ENCODE measurements around the gene PPT2. TPM values are rescaled to one million over a fixed set of nuclear protein-coding genes. Genes with fewer than 3 reads are reported as not detected.

The PPT2 gene
- total RNA-seq, 1 experiment from 2014 or later = 14.4 TPM

DNA sequence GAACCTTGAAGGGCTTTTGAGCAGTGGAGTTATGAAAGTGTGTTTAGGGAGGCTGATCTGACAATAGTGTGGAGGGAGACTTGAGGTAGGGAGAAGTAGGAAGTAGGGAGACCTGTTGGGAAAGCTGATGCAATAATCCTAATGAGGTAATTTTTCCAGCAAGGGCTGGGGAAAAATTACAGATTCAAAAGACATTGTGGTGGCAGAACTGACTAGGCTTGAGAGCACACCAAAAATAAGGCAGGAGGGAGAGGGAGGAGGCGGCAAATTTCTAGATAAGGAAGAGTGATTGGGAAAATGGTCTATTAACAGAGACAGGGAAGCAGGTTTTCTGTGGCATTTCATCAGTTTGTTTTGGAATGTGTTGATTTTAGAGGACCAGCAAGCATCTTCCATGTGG, 7.7 kb upstream of the PPT2 start:
- no peaks in the 10 kb centered on the region for H3K9me3 ChIP-seq (ENCODE audit: low read length)
- no peak overlapping the region for H3K4me2 ChIP-seq (ENCODE audit: low read depth, low read length, poor library complexity, severe bottlenecking)
- H3K4me3 ChIP-seq (ENCODE audit: low read length) = no peak overlapping the region
- H3K79me2 ChIP-seq (ENCODE audit: low read length) = no peaks in the 10 kb centered on the region
- no peaks in the 10 kb centered on the region for H3K36me3 ChIP-seq (ENCODE audit: insufficient read depth, low read length)
- no peaks in the 10 kb centered on the region for H3K27me3 ChIP-seq (ENCODE audit: low read length)
- H3K4me1 ChIP-seq (ENCODE audit: low read length) = no peaks in the 10 kb centered on the region
- no peak overlapping the region for H2AFZ ChIP-seq (ENCODE audit: low read length)
- no peak for DNase-seq
- H3K9ac ChIP-seq (ENCODE audit: low read length) = no peak overlapping the region
- H3K9me2 ChIP-seq (replicated peaks; ENCODE audit: insufficient read depth, low read length) = no peaks in the 10 kb centered on the region
- H4K20me1 ChIP-seq (ENCODE audit: insufficient read depth, low read depth, low read length) = no peaks in the 10 kb centered on the region
- no peak overlapping the region for H3K27ac ChIP-seq (ENCODE audit: low read length)

GRCh38 chr6:32146687-32147086, 7.3 kb upstream of the PPT2 start:
- Histone ChIP-seq H2AFZ (ENCODE audit: low read length) (no peak overlapping the region), H3K4me3 (ENCODE audit: low read length) (no peak overlapping the region), H3K4me1 (ENCODE audit: low read length) (no peaks in the 10 kb centered on the region), H3K9me3 (ENCODE audit: low read length) (no peaks in the 10 kb centered on the region), H3K36me3 (ENCODE audit: insufficient read depth, low read length) (no peaks in the 10 kb centered on the region), H3K79me2 (ENCODE audit: low read length) (no peaks in the 10 kb centered on the region), H3K27ac (ENCODE audit: low read length) (no peak overlapping the region), H3K4me2 (ENCODE audit: low read depth, low read length, poor library complexity, severe bottlenecking) (no peak overlapping the region), H3K27me3 (ENCODE audit: low read length) (no peaks in the 10 kb centered on the region), H4K20me1 (ENCODE audit: insufficient read depth, low read depth, low read length) (no peaks in the 10 kb centered on the region), H3K9me2 (replicated peaks; ENCODE audit: insufficient read depth, low read length) (no peaks in the 10 kb centered on the region), H3K9ac (ENCODE audit: low read length) (no peak overlapping the region)
- no peak for DNase-seq

- Histone ChIP-seq H3K4me3 (ENCODE audit: low read length) (no peak overlapping the region), H3K9me2 (replicated peaks; ENCODE audit: insufficient read depth, low read length) (no peaks in the 10 kb centered on the region), H4K20me1 (ENCODE audit: insufficient read depth, low read depth, low read length) (no peaks in the 10 kb centered on the region), H3K9me3 (ENCODE audit: low read length) (no peaks in the 10 kb centered on the region), H3K9ac (ENCODE audit: low read length) (no peak overlapping the region), H3K27ac (ENCODE audit: low read length) (no peak overlapping the region), H3K4me2 (ENCODE audit: low read depth, low read length, poor library complexity, severe bottlenecking) (no peak overlapping the region), H2AFZ (ENCODE audit: low read length) (no peak overlapping the region), H3K79me2 (ENCODE audit: low read length) (no peaks in the 10 kb centered on the region), H3K27me3 (ENCODE audit: low read length) (no peaks in the 10 kb centered on the region), H3K4me1 (ENCODE audit: low read length) (no peaks in the 10 kb centered on the region), H3K36me3 (ENCODE audit: insufficient read depth, low read length) (no peaks in the 10 kb centered on the region)
- no peak for DNase-seq
Measured at GRCh38 chr6:32147401-32148132, 6.4 kb upstream of the PPT2 start.

- no peak overlapping the region for H3K27ac ChIP-seq (ENCODE audit: low read length)
- H2AFZ ChIP-seq (ENCODE audit: low read length) = no peak overlapping the region
Measured at GRCh38 chr6:32148289-32149091, 5.5 kb upstream of the PPT2 start.

DNA sequence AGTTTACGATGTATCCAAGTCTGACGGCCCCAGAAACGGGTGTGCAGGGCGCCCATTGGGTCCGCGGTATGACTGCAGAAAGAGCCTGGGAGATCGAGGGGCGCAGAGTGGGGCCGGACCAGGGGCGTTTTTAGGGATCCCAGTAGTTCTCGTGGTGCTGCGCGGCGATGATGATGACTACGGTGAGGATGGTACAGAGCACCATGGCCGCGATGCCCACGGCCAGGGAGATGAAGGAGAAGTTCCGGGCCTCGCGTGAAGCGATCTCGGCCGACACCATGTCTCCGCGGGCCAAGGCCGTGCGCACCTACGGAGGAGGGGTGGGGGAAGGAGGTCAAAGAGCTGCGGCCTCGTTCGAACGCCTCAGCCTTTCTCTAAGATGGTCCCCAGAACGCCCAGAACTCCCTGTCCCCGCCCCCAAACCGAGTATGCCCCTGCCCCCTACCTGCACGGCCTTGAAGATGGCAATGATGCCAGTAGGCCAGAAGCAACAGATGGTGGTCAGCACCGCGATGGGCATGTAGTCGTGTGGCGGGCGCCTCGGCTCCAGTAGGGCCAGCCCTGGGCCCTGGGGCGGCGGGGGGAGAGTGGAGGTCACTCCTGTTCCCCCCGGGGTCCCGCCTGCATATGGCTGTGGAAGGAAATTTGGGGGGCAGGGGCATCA, 4.7 kb upstream of the PPT2 start:
- Histone ChIP-seq H3K27me3 (ENCODE audit: low read length) (no peaks in the 10 kb centered on the region), H3K4me2 (ENCODE audit: low read depth, low read length, poor library complexity, severe bottlenecking) (no peak overlapping the region), H3K4me1 (ENCODE audit: low read length) (peaks cover 11% of the 10 kb centered on the region), H2AFZ (ENCODE audit: low read length) (no peak overlapping the region), H3K9me3 (ENCODE audit: low read length) (no peaks in the 10 kb centered on the region), H3K9me2 (replicated peaks; ENCODE audit: insufficient read depth, low read length) (no peaks in the 10 kb centered on the region), H3K36me3 (ENCODE audit: insufficient read depth, low read length) (no peaks in the 10 kb centered on the region), H3K27ac (ENCODE audit: low read length) (no peak overlapping the region), H3K79me2 (ENCODE audit: low read length) (no peaks in the 10 kb centered on the region), H4K20me1 (ENCODE audit: insufficient read depth, low read depth, low read length) (no peaks in the 10 kb centered on the region), H3K9ac (ENCODE audit: low read length) (no peak overlapping the region), H3K4me3 (ENCODE audit: low read length) (no peak overlapping the region)
- DNase-seq = no peak

More at GRCh38 chr6:32148289-32149091, 5.5 kb upstream of the PPT2 start:
- Histone ChIP-seq H3K4me2 (ENCODE audit: low read depth, low read length, poor library complexity, severe bottlenecking) (no peak overlapping the region), H3K79me2 (ENCODE audit: low read length) (no peaks in the 10 kb centered on the region), H3K36me3 (ENCODE audit: insufficient read depth, low read length) (no peaks in the 10 kb centered on the region), H3K9me3 (ENCODE audit: low read length) (no peaks in the 10 kb centered on the region), H3K4me1 (ENCODE audit: low read length) (peaks cover 8% of the 10 kb centered on the region), H3K4me3 (ENCODE audit: low read length) (no peak overlapping the region), H3K9me2 (replicated peaks; ENCODE audit: insufficient read depth, low read length) (no peaks in the 10 kb centered on the region), H3K9ac (ENCODE audit: low read length) (no peak overlapping the region), H4K20me1 (ENCODE audit: insufficient read depth, low read depth, low read length) (no peaks in the 10 kb centered on the region), H3K27me3 (ENCODE audit: low read length) (no peaks in the 10 kb centered on the region)
- DNase-seq = peak; percentile 44

DNA sequence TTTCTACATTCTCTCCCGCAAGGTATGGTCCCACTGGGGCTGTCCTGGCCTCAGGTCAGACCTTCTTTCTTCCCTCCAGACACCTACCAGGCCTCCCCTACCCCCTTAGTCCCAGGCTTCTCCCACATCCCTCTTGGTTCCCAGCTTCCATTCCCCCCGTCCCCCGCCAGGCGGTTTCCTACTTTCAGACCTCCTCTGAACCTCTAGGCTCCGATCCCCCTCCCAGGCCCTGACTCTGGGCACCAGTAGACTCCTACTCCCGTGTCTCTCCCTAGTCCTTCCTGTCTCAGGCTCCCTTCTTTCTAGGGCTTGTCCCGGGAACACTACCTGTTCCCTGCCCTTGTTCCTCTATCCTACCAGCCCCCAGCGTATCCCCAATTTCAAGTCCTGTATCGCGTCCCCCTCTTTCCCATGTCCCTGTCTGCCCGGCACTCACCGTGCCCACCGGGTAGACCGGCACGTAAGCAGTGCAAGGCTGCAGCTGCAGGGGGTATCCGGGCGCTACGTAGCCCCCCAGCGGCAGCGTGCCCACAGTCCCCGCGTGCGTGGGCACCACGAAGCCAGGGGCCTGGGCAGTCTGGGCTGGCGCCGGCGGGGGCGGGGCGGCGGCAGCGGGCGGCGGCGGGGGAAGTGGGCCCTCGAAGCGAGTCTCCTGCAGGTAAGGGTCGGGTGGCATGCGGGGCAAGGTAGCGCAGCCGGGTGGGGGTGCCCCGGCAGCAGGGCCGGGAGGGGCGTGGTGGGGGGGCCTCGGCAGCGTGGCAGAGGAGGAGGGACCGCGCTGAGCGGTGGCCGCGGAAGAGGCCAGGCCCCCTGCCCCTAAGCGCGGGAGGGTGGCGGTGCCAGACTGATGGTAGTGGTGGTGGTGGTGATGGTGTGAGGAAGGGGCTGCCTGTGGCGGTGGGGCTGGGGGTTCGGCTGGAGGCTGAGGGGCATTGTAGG, 3.7 kb upstream of the PPT2 start:
- Histone ChIP-seq H3K4me2 (ENCODE audit: low read depth, low read length, poor library complexity, severe bottlenecking) (no peak overlapping the region), H4K20me1 (ENCODE audit: insufficient read depth, low read depth, low read length) (no peaks in the 10 kb centered on the region), H3K4me3 (ENCODE audit: low read length) (no peak overlapping the region), H3K27me3 (ENCODE audit: low read length) (no peaks in the 10 kb centered on the region), H3K9me3 (ENCODE audit: low read length) (no peaks in the 10 kb centered on the region), H3K4me1 (ENCODE audit: low read length) (peaks cover 15% of the 10 kb centered on the region), H3K9me2 (replicated peaks; ENCODE audit: insufficient read depth, low read length) (no peaks in the 10 kb centered on the region), H2AFZ (ENCODE audit: low read length) (no peak overlapping the region), H3K36me3 (ENCODE audit: insufficient read depth, low read length) (no peaks in the 10 kb centered on the region), H3K79me2 (ENCODE audit: low read length) (peaks cover 4% of the 10 kb centered on the region; the same call in 1 of the 2 replicates), H3K9ac (ENCODE audit: low read length) (no peak overlapping the region), H3K27ac (ENCODE audit: low read length) (no peak overlapping the region)
- no peak for DNase-seq

- no peaks in the 10 kb centered on the region for H3K9me2 ChIP-seq (replicated peaks; ENCODE audit: insufficient read depth, low read length)
- H3K4me2 ChIP-seq (ENCODE audit: low read depth, low read length, poor library complexity, severe bottlenecking) = no peak overlapping the region
- peaks cover 22% of the 10 kb centered on the region for H3K4me1 ChIP-seq (ENCODE audit: low read length)
- no peaks in the 10 kb centered on the region for H4K20me1 ChIP-seq (ENCODE audit: insufficient read depth, low read depth, low read length)
- DNase-seq = no peak
- peaks cover 10% of the 10 kb centered on the region; the same call in 1 of the 2 replicates for H3K79me2 ChIP-seq (ENCODE audit: low read length)
- no peak overlapping the region for H3K27ac ChIP-seq (ENCODE audit: low read length)
- no peak overlapping the region for H3K9ac ChIP-seq (ENCODE audit: low read length)
- no peaks in the 10 kb centered on the region for H3K36me3 ChIP-seq (ENCODE audit: insufficient read depth, low read length)
- no peaks in the 10 kb centered on the region for H3K9me3 ChIP-seq (ENCODE audit: low read length)
- H3K27me3 ChIP-seq (ENCODE audit: low read length) = no peaks in the 10 kb centered on the region
- no peak overlapping the region for H3K4me3 ChIP-seq (ENCODE audit: low read length)
- H2AFZ ChIP-seq (ENCODE audit: low read length) = no peak overlapping the region
Measured at GRCh38 chr6:32151181-32151862, 2.6 kb upstream of the PPT2 start.
